HEK293T (cell line): ENCODE measurements around the gene DYNC1LI1.

ENCODE experiments used
- CTCF ChIA-PET: fragments of 350-600 bp; formaldehyde crosslinking; extraction: SDS; loops from one replicate; lab custom pipeline; 2021; ENCODE audit warnings: antibody characterized with exemption, inconsistent platforms; lab: Yijun Ruan, JAX
- POLR2A ChIA-PET: fragments of 350-600 bp; formaldehyde crosslinking; extraction: SDS; loops from one replicate; lab custom pipeline; 2020; ENCODE audit warnings: antibody characterized with exemption, inconsistent platforms; lab: Yijun Ruan, JAX
- DNase-seq: peaks from one replicate; pipeline ENCODE4 v3.0.0; 2012; ENCODE audit warnings: mixed read lengths; ENCODE audit errors: extremely low spot score
- ARNT ChIP-seq: fragments of 450-650 bp; IDR thresholded peaks from 2 replicates; pipeline ENCODE4 v1.6.1; 2017; ENCODE audit warnings: mild to moderate bottlenecking
- BHLHE40 ChIP-seq: fragments of 450-650 bp; IDR thresholded peaks from 2 replicates; pipeline ENCODE4 v1.6.1; 2016; ENCODE audit warnings: mild to moderate bottlenecking, moderate library complexity, borderline replicate concordance
- CTBP1 ChIP-seq: fragments of 450-650 bp; IDR thresholded peaks from 2 replicates; pipeline ENCODE4 v1.6.1; 2016; ENCODE audit warnings: borderline replicate concordance
- ELF4 ChIP-seq: fragments of 450-650 bp; IDR thresholded peaks from 2 replicates; pipeline ENCODE4 v1.6.1; 2017; ENCODE audit warnings: antibody characterized with exemption
- FOXA1 ChIP-seq: fragments of 450-650 bp; IDR thresholded peaks from 2 replicates; pipeline ENCODE4 v1.6.1; 2016; ENCODE audit warnings: mild to moderate bottlenecking
- FOXK2 ChIP-seq: fragments of 450-650 bp; IDR thresholded peaks from 2 replicates; pipeline ENCODE4 v1.6.1; 2016; ENCODE audit warnings: mild to moderate bottlenecking
- FOXM1 ChIP-seq: fragments of 450-650 bp; IDR thresholded peaks from 2 replicates; pipeline ENCODE4 v1.6.1; 2017; ENCODE audit warnings: mild to moderate bottlenecking, borderline replicate concordance
- HDGF ChIP-seq: fragments of 450-650 bp; IDR thresholded peaks from 2 replicates; pipeline ENCODE4 v1.6.1; 2017; ENCODE audit warnings: antibody characterized with exemption, borderline replicate concordance
- L3MBTL2 ChIP-seq: fragments of 450-650 bp; conservative IDR thresholded peaks from 2 replicates; pipeline ENCODE4 v1.6.1; 2016; ENCODE audit warnings: mild to moderate bottlenecking
- LEF1 ChIP-seq: fragments of 450-650 bp; IDR thresholded peaks from 2 replicates; pipeline ENCODE4 v1.6.1; 2017; ENCODE audit warnings: mild to moderate bottlenecking, borderline replicate concordance
- NFRKB ChIP-seq: fragments of 450-650 bp; IDR thresholded peaks from 2 replicates; pipeline ENCODE4 v1.6.1; 2016; ENCODE audit warnings: mild to moderate bottlenecking, moderate library complexity
- PKNOX1 ChIP-seq: fragments of 450-650 bp; IDR thresholded peaks from 2 replicates; pipeline ENCODE4 v1.6.1; 2016
- SP1 ChIP-seq: fragments of 450-650 bp; IDR thresholded peaks from 2 replicates; pipeline ENCODE4 v1.6.1; 2017
- SUZ12 ChIP-seq: fragments of 450-650 bp; IDR thresholded peaks from 2 replicates; pipeline ENCODE4 v1.6.1; 2016; ENCODE audit warnings: mild to moderate bottlenecking
- TARDBP ChIP-seq: fragments of 450-650 bp; IDR thresholded peaks from 2 replicates; pipeline ENCODE4 v1.6.1; 2016
- ZNF384 ChIP-seq: fragments of 450-650 bp; IDR thresholded peaks from 2 replicates; pipeline ENCODE4 v1.6.1; 2016

The DYNC1LI1 gene

GRCh38 chr3:32551087-32551486 lies 19.6 kb downstream of the DYNC1LI1 start:
- no peak for TF ChIP-seq PKNOX1
- TF ChIP-seq ARNT = no peak
- no peak for TF ChIP-seq SP1
- no peak for TF ChIP-seq NFRKB
- TF ChIP-seq ELF4 = no peak
- no peak for TF ChIP-seq CTBP1
- TF ChIP-seq HDGF = no peak
- ChIA-PET POLR2A (no interaction called here), CTCF (no interaction called here)
- DNase-seq = no peak

GRCh38 chr3:32545305-32545704 lies 25.4 kb downstream of the DYNC1LI1 start:
- ChIA-PET CTCF (no interaction called here), POLR2A (no interaction called here)
- DNase-seq = no peak
- TF ChIP-seq PKNOX1 (no peak), ZNF384 (no peak), FOXA1 (no peak), NFRKB (no peak), FOXM1 (no peak), FOXK2 (no peak), ELF4 (no peak), SP1 (no peak), LEF1 (no peak), HDGF (no peak), L3MBTL2 (no peak), BHLHE40 (no peak), ARNT (no peak), CTBP1 (no peak), SUZ12 (no peak), TARDBP (no peak)

GRCh38 chr3:32544894-32545293 lies 25.8 kb downstream of the DYNC1LI1 start:
- CTCF ChIA-PET = no interaction called here
- no peak for TF ChIP-seq TARDBP
- DNase-seq = no peak
- POLR2A ChIA-PET = no interaction called here

GRCh38 chr3:32542807-32543206 lies 27.9 kb downstream of the DYNC1LI1 start:
- CTCF ChIA-PET = no interaction called here
- TF ChIP-seq BHLHE40 = no peak
- POLR2A ChIA-PET = no interaction called here
- no peak for DNase-seq

- TF ChIP-seq NFRKB (no peak), SP1 (no peak), FOXA1 (no peak)
- DNase-seq = no peak
- ChIA-PET POLR2A (no interaction called here), CTCF (no interaction called here)
These were observed 29.8 kb downstream of the DYNC1LI1 start for GRCh38 chr3:32540899-32541298.

- ChIA-PET CTCF (interaction anchor here (0.7 kb wide), 2 partner anchors 8 to 14 kb away, joined by 3 read pairs; no protein-coding TSS in a partner anchor), POLR2A (no interaction called here)
- TF ChIP-seq FOXM1 (no peak), HDGF (no peak), NFRKB (no peak), ZNF384 (no peak), FOXK2 (no peak), CTBP1 (no peak), ELF4 (no peak), SP1 (no peak), PKNOX1 (no peak), LEF1 (no peak), L3MBTL2 (no peak), SUZ12 (no peak), FOXA1 (no peak), ARNT (no peak), BHLHE40 (no peak), TARDBP (no peak)
- no peak for DNase-seq
These were observed 38.2 kb downstream of the DYNC1LI1 start for GRCh38 chr3:32532434-32532833.

GRCh38 chr3:32531010-32531647 lies 39.5 kb downstream of the DYNC1LI1 start:
- no peak for DNase-seq
- CTCF ChIA-PET = no interaction called here
- no peak for TF ChIP-seq CTBP1
- TF ChIP-seq SUZ12 = no peak
- TF ChIP-seq SP1 = no peak
- no peak for TF ChIP-seq LEF1
- no peak for TF ChIP-seq TARDBP
- no peak for TF ChIP-seq FOXM1
- TF ChIP-seq ELF4 = no peak
- no peak for TF ChIP-seq ARNT
- TF ChIP-seq PKNOX1 = no peak
- TF ChIP-seq BHLHE40 = no peak
- TF ChIP-seq FOXA1 = no peak
- no peak for TF ChIP-seq FOXK2
- TF ChIP-seq HDGF = no peak
- TF ChIP-seq NFRKB = no peak
- no peak for TF ChIP-seq L3MBTL2
- TF ChIP-seq ZNF384 = no peak
- POLR2A ChIA-PET = no interaction called here
